NB4 (cell line): ENCODE results near the gene RFTN1.

Source experiments
- CTCF ChIP-seq: IDR thresholded peaks from one replicate; pipeline ENCODE4 v1.5.1; 2012; ENCODE audit warnings: low read depth, low read length
- POLR2A ChIP-seq: IDR thresholded peaks from 2 replicates; pipeline ENCODE4 v1.6.1; 2011; ENCODE audit warnings: mild to moderate bottlenecking; ENCODE audit not compliant: insufficient read length; ENCODE audit errors: extremely low read depth

- TF ChIP-seq CTCF, result no peak
- no peak for TF ChIP-seq POLR2A
Observed at GRCh38 chr3:16294844-16295243, 218.7 kb downstream of the RFTN1 start.
